CD4-positive, alpha-beta T cell treated with Interleukin-17A for 4 hours (primary cell): ENCODE results near the gene UNC5B.

Experiments used
- DNase-seq: peaks from one replicate; pipeline ENCODE4 v3.0.0-alpha.2; 2020; ENCODE audit warnings: mixed read lengths

The UNC5B gene

GRCh38 chr10:71302451-71302850 lies 90.1 kb downstream of the UNC5B start:
- no peak for DNase-seq

GRCh38 chr10:71302874-71303568 lies 90.7 kb downstream of the UNC5B start:
- no peak for DNase-seq

GRCh38 chr10:71303569-71303907 lies 91.2 kb downstream of the UNC5B start:
- no peak for DNase-seq

- DNase-seq = no peak
These were observed 92.5 kb downstream of the UNC5B start for GRCh38 chr10:71304914-71305313.

GRCh38 chr10:71306979-71307378 lies 94.6 kb downstream of the UNC5B start:
- no peak for DNase-seq

GRCh38 chr10:71307469-71308085 lies 95.2 kb downstream of the UNC5B start:
- DNase-seq = no peak

GRCh38 chr10:71308244-71308643 lies 95.9 kb downstream of the UNC5B start:
- no peak for DNase-seq

GRCh38 chr10:71308985-71309384 lies 96.6 kb downstream of the UNC5B start:
- no peak for DNase-seq

- DNase-seq = no peak
These were observed 97.5 kb downstream of the UNC5B start for GRCh38 chr10:71309919-71310318.

- no peak for DNase-seq
These were observed 99.8 kb downstream of the UNC5B start for GRCh38 chr10:71312220-71312619.

- DNase-seq = no peak
These were observed 100.7 kb downstream of the UNC5B start for GRCh38 chr10:71312811-71313789.

- peak; percentile 80 for DNase-seq
These were observed 101.8 kb downstream of the UNC5B start for GRCh38 chr10:71314028-71314693.

- no peak for DNase-seq
These were observed 102.4 kb downstream of the UNC5B start for GRCh38 chr10:71314694-71315225.

GRCh38 chr10:71316056-71316785 lies 103.9 kb downstream of the UNC5B start:
- no peak for DNase-seq

- no peak for DNase-seq
These were observed 104.4 kb downstream of the UNC5B start for GRCh38 chr10:71316786-71317160.

- no peak for DNase-seq
These were observed 105.4 kb downstream of the UNC5B start for GRCh38 chr10:71317739-71318138.

GRCh38 chr10:71319042-71319799 lies 106.9 kb downstream of the UNC5B start, which contains the start of gene SLC29A3:
Gene SLC29A3 (plus strand): TSS chr10:71319259. CDS start chr10:71319310, 51 bp downstream.
- peak; percentile 87 for DNase-seq

GRCh38 chr10:71319800-71320392 lies 107.5 kb downstream of the UNC5B start:
- no peak for DNase-seq

GRCh38 chr10:71320592-71320991 lies 108.2 kb downstream of the UNC5B start:
- DNase-seq = no peak

- DNase-seq = no peak
These were observed 109.0 kb downstream of the UNC5B start for GRCh38 chr10:71321386-71321785.

- DNase-seq = no peak
These were observed 111.0 kb downstream of the UNC5B start for GRCh38 chr10:71323407-71323806.
